ENCODE results near the gene TM9SF4.

Gene TM9SF4

DNA sequence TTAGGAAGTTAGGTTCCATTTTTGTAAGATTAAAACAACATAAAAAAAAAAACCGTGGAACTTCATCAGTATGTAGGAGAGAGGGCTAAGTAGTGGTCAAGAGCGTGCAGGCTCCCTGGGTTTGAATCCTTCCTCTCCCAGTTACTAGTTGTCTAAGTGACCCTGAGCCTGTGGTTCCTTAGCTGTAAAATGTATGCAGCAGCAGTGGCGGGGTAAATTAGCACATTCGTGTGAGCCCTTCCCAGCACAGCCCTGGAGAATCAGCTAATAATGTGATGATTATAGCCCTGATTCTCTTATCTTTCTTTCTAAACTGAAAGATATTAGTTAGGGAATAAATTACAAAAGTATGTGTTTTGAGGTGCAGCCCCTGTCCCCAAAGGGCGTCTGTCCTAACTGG, 32.6 kb downstream of the TM9SF4 start:
- no peak overlapping the region for H3K9ac ChIP-seq
- no peak overlapping the region for H3K4me3 ChIP-seq (ENCODE audit: low read depth, low read length)
- TF ChIP-seq, protein P1, sequence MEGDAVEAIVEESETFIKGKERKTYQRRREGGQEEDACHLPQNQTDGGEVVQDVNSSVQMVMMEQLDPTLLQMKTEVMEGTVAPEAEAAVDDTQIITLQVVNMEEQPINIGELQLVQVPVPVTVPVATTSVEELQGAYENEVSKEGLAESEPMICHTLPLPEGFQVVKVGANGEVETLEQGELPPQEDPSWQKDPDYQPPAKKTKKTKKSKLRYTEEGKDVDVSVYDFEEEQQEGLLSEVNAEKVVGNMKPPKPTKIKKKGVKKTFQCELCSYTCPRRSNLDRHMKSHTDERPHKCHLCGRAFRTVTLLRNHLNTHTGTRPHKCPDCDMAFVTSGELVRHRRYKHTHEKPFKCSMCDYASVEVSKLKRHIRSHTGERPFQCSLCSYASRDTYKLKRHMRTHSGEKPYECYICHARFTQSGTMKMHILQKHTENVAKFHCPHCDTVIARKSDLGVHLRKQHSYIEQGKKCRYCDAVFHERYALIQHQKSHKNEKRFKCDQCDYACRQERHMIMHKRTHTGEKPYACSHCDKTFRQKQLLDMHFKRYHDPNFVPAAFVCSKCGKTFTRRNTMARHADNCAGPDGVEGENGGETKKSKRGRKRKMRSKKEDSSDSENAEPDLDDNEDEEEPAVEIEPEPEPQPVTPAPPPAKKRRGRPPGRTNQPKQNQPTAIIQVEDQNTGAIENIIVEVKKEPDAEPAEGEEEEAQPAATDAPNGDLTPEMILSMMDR (IDR thresholded peaks at IDR 0.05) = no peak
- H2AFZ ChIP-seq = no peak overlapping the region
- no peaks in the 10 kb centered on the region for H3K9me3 ChIP-seq (ENCODE audit: control insufficient read depth, low read length)
- H3K27ac ChIP-seq = no peak overlapping the region
- H3K79me2 ChIP-seq = peaks cover 26% of the 10 kb centered on the region
- H3K4me1 ChIP-seq = peaks cover 6% of the 10 kb centered on the region
- no peaks in the 10 kb centered on the region for H3K36me3 ChIP-seq (ENCODE audit: control insufficient read depth, insufficient read depth, low read length)
- H3K27me3 ChIP-seq (ENCODE audit: control insufficient read depth, insufficient read depth, low read length) = no peaks in the 10 kb centered on the region
- H3K4me2 ChIP-seq (ENCODE audit: low read length) = no peak overlapping the region

DNA sequence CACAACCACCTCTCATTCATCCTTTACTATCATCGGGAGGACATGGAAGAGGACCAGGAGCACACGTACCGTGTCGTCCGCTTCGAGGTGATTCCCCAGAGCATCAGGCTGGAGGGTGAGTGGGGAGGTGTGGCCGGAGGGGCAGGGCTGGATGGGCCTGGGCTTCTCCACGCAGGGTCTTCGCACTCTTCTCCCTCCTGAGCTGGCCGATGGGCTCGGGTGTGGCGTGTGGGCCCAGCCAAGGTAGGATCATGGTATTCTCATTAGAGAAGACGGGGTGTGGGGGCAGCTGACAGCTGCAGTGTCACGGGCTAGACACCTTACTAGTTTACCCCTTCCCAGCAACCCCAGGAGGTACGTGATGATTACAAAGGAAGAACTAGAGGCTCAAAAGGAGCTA, 33.5 kb downstream of the TM9SF4 start:
- Histone ChIP-seq H3K9ac (no peak overlapping the region), H3K4me1 (peaks cover 6% of the 10 kb centered on the region)
- TF ChIP-seq, protein P1 (IDR thresholded peaks at IDR 0.05) = no peak

DNA sequence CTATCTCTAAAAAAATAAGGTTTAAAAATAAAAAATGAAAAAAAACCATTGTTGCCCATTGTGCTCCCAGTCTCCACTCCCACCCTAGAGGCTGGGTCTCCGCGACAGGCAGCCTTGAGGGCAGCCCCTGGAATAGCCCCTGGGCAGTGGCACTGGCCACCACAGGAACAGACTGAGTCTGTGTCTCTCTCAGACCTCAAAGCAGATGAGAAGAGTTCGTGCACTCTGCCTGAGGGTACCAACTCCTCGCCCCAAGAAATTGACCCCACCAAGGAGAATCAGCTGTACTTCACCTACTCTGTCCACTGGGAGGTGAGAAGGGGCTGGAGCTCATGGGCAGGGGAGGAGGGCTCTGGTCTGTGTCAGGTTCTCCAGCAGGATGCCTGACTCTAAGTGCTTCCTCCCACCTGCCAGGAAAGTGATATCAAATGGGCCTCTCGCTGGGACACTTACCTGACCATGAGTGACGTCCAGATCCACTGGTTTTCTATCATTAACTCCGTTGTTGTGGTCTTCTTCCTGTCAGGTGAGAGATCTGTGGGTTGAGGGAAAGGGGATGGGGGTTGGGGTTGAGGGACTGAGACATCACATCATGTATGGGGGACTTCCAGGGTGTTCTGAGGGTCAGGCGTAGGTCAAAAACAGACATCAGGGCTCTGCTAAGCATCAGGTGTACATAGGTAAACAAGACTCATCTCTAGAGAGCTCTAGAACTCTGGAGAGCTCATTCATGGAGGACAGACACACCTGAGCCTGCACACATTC, 35.6 kb downstream of the TM9SF4 start:
- Histone ChIP-seq H3K79me2 (peaks cover 8% of the 10 kb centered on the region), H3K4me1 (peaks cover 2% of the 10 kb centered on the region), H3K9ac (no peak overlapping the region), H3K27ac (no peak overlapping the region), H3K36me3 (ENCODE audit: control insufficient read depth, insufficient read depth, low read length) (no peaks in the 10 kb centered on the region), H2AFZ (no peak overlapping the region), H3K9me3 (ENCODE audit: control insufficient read depth, low read length) (no peaks in the 10 kb centered on the region), H3K27me3 (ENCODE audit: control insufficient read depth, insufficient read depth, low read length) (no peaks in the 10 kb centered on the region), H3K4me3 (ENCODE audit: low read depth, low read length) (no peak overlapping the region), H3K4me2 (ENCODE audit: low read length) (no peak overlapping the region)
- TF ChIP-seq, protein P1 (IDR thresholded peaks at IDR 0.05) = no peak

More for the DNA sequence above, 33.5 kb downstream of the TM9SF4 start:
- H3K9me3 ChIP-seq (ENCODE audit: control insufficient read depth, low read length) = no peaks in the 10 kb centered on the region
- no peaks in the 10 kb centered on the region for H3K27me3 ChIP-seq (ENCODE audit: control insufficient read depth, insufficient read depth, low read length)
- H3K27ac ChIP-seq = no peak overlapping the region
- no peak overlapping the region for H2AFZ ChIP-seq
- no peak overlapping the region for H3K4me3 ChIP-seq (ENCODE audit: low read depth, low read length)
- H3K4me2 ChIP-seq (ENCODE audit: low read length) = no peak overlapping the region
- peaks cover 17% of the 10 kb centered on the region for H3K79me2 ChIP-seq
- no peaks in the 10 kb centered on the region for H3K36me3 ChIP-seq (ENCODE audit: control insufficient read depth, insufficient read depth, low read length)

DNA sequence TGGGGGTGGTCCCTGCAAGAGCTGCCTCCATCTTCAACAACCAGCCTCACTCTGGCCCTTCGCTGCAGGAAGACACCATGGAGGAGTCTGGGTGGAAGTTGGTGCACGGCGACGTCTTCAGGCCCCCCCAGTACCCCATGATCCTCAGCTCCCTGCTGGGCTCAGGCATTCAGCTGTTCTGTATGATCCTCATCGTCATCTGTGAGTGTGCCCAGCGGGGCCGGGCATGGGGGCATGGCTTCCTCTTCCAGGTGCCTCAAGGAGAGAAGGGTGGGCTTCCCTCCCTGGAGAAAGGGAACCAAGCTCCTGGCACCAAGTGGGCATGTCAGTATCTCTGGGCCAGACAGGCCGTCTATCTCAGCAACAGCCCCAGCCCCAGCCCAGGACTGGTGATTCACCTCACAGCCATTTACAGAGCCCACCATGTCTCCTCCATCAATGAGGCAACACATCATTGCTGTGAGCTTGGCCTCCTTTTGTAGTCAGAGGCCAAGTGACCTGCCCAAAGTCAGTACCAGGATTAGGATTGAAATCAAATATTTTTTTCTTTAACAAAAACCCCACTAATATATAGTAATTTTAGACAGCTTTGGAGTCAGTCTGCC, 40.2 kb downstream of the TM9SF4 start:
- no peaks in the 10 kb centered on the region for H3K27me3 ChIP-seq (ENCODE audit: control insufficient read depth, insufficient read depth, low read length)
- H3K79me2 ChIP-seq = no peaks in the 10 kb centered on the region
- TF ChIP-seq, protein P1 (IDR thresholded peaks at IDR 0.05) = no peak
- H2AFZ ChIP-seq = no peak overlapping the region
- H3K4me2 ChIP-seq (ENCODE audit: low read length) = no peak overlapping the region
- H3K9ac ChIP-seq = no peak overlapping the region
- H3K4me1 ChIP-seq = no peaks in the 10 kb centered on the region
- H3K9me3 ChIP-seq (ENCODE audit: control insufficient read depth, low read length) = no peaks in the 10 kb centered on the region
- H3K4me3 ChIP-seq (ENCODE audit: low read depth, low read length) = no peak overlapping the region
- H3K27ac ChIP-seq = no peak overlapping the region
- H3K36me3 ChIP-seq (ENCODE audit: control insufficient read depth, insufficient read depth, low read length) = no peaks in the 10 kb centered on the region

Measured in parathyroid adenoma (tissue), 2 donors.